Measurements from ENCODE around the gene PCIF1. TPM values are rescaled to one million over a fixed set of nuclear protein-coding genes. Genes with fewer than 3 reads are reported as not detected.
A peak's percentile ranks its signal among the peaks of the same experiment; 100 is the strongest.

Gene PCIF1
- total RNA-seq, 1 experiment from 2014 or later: 26.8 TPM

- Histone ChIP-seq H3K23me2 (ENCODE audit: insufficient read length, low read depth, low read length, poor library complexity, severe bottlenecking) (peaks cover 8% of the 10 kb centered on the region), H3K56ac (ENCODE audit: insufficient read length, low read depth, low read length) (peak within 1 kb of the TSS; percentile 21), H2BK120ac (ENCODE audit: low read depth, low read length, poor library complexity, severe bottlenecking) (peak within 1 kb of the TSS; percentile 99), H4K91ac (ENCODE audit: insufficient read length, low read depth, low read length) (no peak within 1 kb of the TSS), H3K4me1 (ENCODE audit: insufficient read depth, low read length) (no peaks in the 10 kb centered on the region), H3K9me3 (ENCODE audit: control insufficient read depth, low read depth, low read length) (no peaks in the 10 kb centered on the region), H4K5ac (ENCODE audit: insufficient read length, low read depth, low read length) (peak within 1 kb of the TSS; percentile 94), H4K8ac (replicated peaks; ENCODE audit: insufficient read length, low read depth, low read length) (peak within 1 kb of the TSS; percentile 72), H3K27ac (ENCODE audit: insufficient read length, low read depth, low read length) (peak within 1 kb of the TSS; percentile 72), H2BK15ac (ENCODE audit: low read depth, low read length) (no peak within 1 kb of the TSS), H3K27me3 (ENCODE audit: insufficient read depth, low read length) (no peaks in the 10 kb centered on the region), H3K4me2 (ENCODE audit: insufficient read depth, insufficient read length, low read length) (peak within 1 kb of the TSS; percentile 79), H2AFZ (ENCODE audit: low read length) (peak within 1 kb of the TSS; percentile 76), H3K18ac (ENCODE audit: insufficient read length, low read depth, low read length) (peak within 1 kb of the TSS; percentile 99), H3K23ac (ENCODE audit: insufficient read length, low read depth, low read length) (no peak within 1 kb of the TSS), H3K4ac (ENCODE audit: low read depth, low read length) (peak within 1 kb of the TSS; percentile 11; the same call in 1 of the 2 replicates), H4K20me1 (ENCODE audit: control insufficient read depth, insufficient read depth, insufficient read length) (no peaks in the 10 kb centered on the region), H3K9ac (ENCODE audit: extremely low read depth, insufficient read length, low read length) (peak within 1 kb of the TSS; percentile 92), H2AK5ac (ENCODE audit: insufficient read length, low read length) (no peak within 1 kb of the TSS), H2BK20ac (ENCODE audit: low read depth, low read length, poor library complexity, severe bottlenecking) (peak within 1 kb of the TSS; percentile 94), H3K14ac (ENCODE audit: insufficient read depth, low read length) (peak within 1 kb of the TSS; percentile 96), H3K79me2 (ENCODE audit: insufficient read depth, low read length) (no peaks in the 10 kb centered on the region), H3K79me1 (ENCODE audit: insufficient read depth, low read depth, low read length, poor library complexity, severe bottlenecking) (no peaks in the 10 kb centered on the region), H2BK5ac (ENCODE audit: insufficient read length, low read length) (peak within 1 kb of the TSS; percentile 73), H2BK12ac (ENCODE audit: insufficient read length, low read depth, low read length) (peak within 1 kb of the TSS; percentile 58), H3T11ph (ENCODE audit: low read length) (peak within 1 kb of the TSS; percentile 87)
- TF ChIP-seq, protein P1, sequence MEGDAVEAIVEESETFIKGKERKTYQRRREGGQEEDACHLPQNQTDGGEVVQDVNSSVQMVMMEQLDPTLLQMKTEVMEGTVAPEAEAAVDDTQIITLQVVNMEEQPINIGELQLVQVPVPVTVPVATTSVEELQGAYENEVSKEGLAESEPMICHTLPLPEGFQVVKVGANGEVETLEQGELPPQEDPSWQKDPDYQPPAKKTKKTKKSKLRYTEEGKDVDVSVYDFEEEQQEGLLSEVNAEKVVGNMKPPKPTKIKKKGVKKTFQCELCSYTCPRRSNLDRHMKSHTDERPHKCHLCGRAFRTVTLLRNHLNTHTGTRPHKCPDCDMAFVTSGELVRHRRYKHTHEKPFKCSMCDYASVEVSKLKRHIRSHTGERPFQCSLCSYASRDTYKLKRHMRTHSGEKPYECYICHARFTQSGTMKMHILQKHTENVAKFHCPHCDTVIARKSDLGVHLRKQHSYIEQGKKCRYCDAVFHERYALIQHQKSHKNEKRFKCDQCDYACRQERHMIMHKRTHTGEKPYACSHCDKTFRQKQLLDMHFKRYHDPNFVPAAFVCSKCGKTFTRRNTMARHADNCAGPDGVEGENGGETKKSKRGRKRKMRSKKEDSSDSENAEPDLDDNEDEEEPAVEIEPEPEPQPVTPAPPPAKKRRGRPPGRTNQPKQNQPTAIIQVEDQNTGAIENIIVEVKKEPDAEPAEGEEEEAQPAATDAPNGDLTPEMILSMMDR (conservative IDR thresholded peaks at IDR 0.05): no peak
- Mint-ChIP-seq H3K36me3 (ENCODE audit: insufficient read depth in 1 of 3, low read depth in 3 of 3) (peaks cover 0 to 12% (median 9%) of the 10 kb centered on the region in 3 experiments; a peak in 5 of 7 replicates), H3K9me3 (no peaks in the 10 kb centered on the region; a peak in 1 of 5 replicates), H3K27me3 (ENCODE audit: low read depth) (no peaks in the 10 kb centered on the region; the same call in 1 of the 2 replicates), H3K4me3 (peak within 1 kb of the TSS; percentile 92 to 95), H3K4me1 (peaks cover 14 to 17% of the 10 kb centered on the region in 2 experiments), H3K27ac (peak within 1 kb of the TSS; percentile 100)
- WGBS (ENCODE audit: extremely low coverage, insufficient read length, low lambda C conversion rate): no CpG with 5 or more reads among the region's 72 CpGs
- peak; percentile 94 for DNase-seq
These were observed 37.4 kb downstream of the PCIF1 start, which contains the start of gene ZNF335 for GRCh38 chr20:45971675-45972499. TSS of gene ZNF335 (minus strand) at chr20:45972203. CDS start at chr20:45971410, 793 bp downstream.
